A673 (cell line): Measurements from ENCODE around the gene GC. TPM values are rescaled to one million over a fixed set of nuclear protein-coding genes. Genes with fewer than 3 reads are reported as not detected.

Experiments used
- Bru-seq: library from RNA; stranded (reverse); fragments of 400-500 nt; gene quantifications from one replicate; lab custom pipeline; 2021; lab: Mats Ljungman, UMichigan
- BruChase-seq, 2 experiments: library from RNA; stranded (reverse); fragments of 400-500 nt; gene quantifications; one replicate each; lab custom pipeline; 2021; lab: Mats Ljungman, UMichigan
- BruUV-seq: library from RNA; stranded (reverse); fragments of 400-500 nt; replicated peaks from 2 replicates; lab custom pipeline; 2021; lab: Mats Ljungman, UMichigan
- CTCF ChIA-PET: fragments of 300-600 bp; sonication (Branson Sonifier 250); formaldehyde crosslinking; loops from one replicate; lab custom pipeline; 2022; ENCODE audit warnings: antibody characterized with exemption; lab: Charles Lee
- POLR2A ChIA-PET: fragments of 300-600 bp; sonication (Branson Sonifier 250); formaldehyde crosslinking; loops from one replicate; lab custom pipeline; 2022; ENCODE audit warnings: antibody characterized with exemption; ENCODE audit not compliant: low non-redundant PET; lab: Charles Lee
- DNase-seq: peaks from one replicate; pipeline ENCODE4 v3.0.0-alpha.2; 2015; ENCODE audit warnings: low spot score
- H3K27ac ChIP-seq: fragments of 200-600 bp; sonication (generic); 2 replicates; pipeline ENCODE4 v1.5.1; 2016; ENCODE audit warnings: mixed run types, low read depth, mild to moderate bottlenecking, mixed read lengths, antibody characterized with exemption, low read length; ENCODE audit not compliant: poor library complexity, severe bottlenecking
- H3K27me3 ChIP-seq: fragments of 200-600 bp; sonication (generic); replicated peaks from 2 replicates; pipeline ENCODE4 v1.6.1; 2017; ENCODE audit warnings: mixed run types, low read depth, mild to moderate bottlenecking, mixed read lengths, antibody characterized with exemption, low read length; ENCODE audit not compliant: insufficient read depth, poor library complexity
- H3K36me3 ChIP-seq: fragments of 200-600 bp; sonication (generic); 2 replicates; pipeline ENCODE4 v1.6.1; 2016; ENCODE audit warnings: mixed run types, mild to moderate bottlenecking, mixed read lengths, antibody characterized with exemption, low read length; ENCODE audit not compliant: insufficient read depth, poor library complexity, severe bottlenecking
- H3K4me1 ChIP-seq: fragments of 200-600 bp; sonication (generic); 2 replicates; pipeline ENCODE4 v1.6.1; 2017; ENCODE audit warnings: mixed run types, mild to moderate bottlenecking, mixed read lengths, antibody characterized with exemption, low read length; ENCODE audit not compliant: insufficient read depth, poor library complexity, severe bottlenecking
- H3K4me3 ChIP-seq: fragments of 200-600 bp; sonication (generic); 2 replicates; pipeline ENCODE4 v1.5.1; 2016; ENCODE audit warnings: low read depth, mixed run types, mild to moderate bottlenecking, mixed read lengths, low read length; ENCODE audit not compliant: poor library complexity, severe bottlenecking
- H3K9me3 ChIP-seq: fragments of 200-600 bp; sonication (generic); 2 replicates; pipeline ENCODE4 v1.6.1; 2016; ENCODE audit warnings: mixed run types, low read depth, mild to moderate bottlenecking, mixed read lengths, antibody characterized with exemption, low read length; ENCODE audit not compliant: poor library complexity, severe bottlenecking
- EZH2 ChIP-seq: fragments of 200-600 bp; sonication (generic); IDR thresholded peaks from 2 replicates; pipeline ENCODE4 v1.6.1; 2017; ENCODE audit warnings: borderline replicate concordance, low read depth, mild to moderate bottlenecking, mixed read lengths, antibody characterized with exemption, low read length; ENCODE audit not compliant: poor library complexity, severe bottlenecking
- intact Hi-C: fragments of 100-400 bp; cut with micrococcal nuclease; formaldehyde crosslinking; loops from one replicate; pipeline ENCODE4 v1.10.0; 2022; ENCODE audit not compliant: unreplicated experiment
- long read RNA-seq: library from polyadenylated mRNA; stranded (forward); transcript quantifications from one replicate; pipeline ENCODE4 v2.0.0, GENCODE V29; 2022
- total RNA-seq: library from RNA; stranded (reverse); gene quantifications from 2 replicates; pipeline ENCODE4 v1.2.3, GENCODE V29; 2021
- TF ChIP-seq, protein P1 (sequence below): fragments of 300-800, 200-600 bp; sonication (generic); conservative IDR thresholded peaks from 2 replicates; pipeline ENCODE4 v1.5.1; 2017; ENCODE audit warnings: low read depth, mild to moderate bottlenecking, antibody characterized with exemption, low read length, moderate library complexity, mixed read lengths

The GC gene, protein sequence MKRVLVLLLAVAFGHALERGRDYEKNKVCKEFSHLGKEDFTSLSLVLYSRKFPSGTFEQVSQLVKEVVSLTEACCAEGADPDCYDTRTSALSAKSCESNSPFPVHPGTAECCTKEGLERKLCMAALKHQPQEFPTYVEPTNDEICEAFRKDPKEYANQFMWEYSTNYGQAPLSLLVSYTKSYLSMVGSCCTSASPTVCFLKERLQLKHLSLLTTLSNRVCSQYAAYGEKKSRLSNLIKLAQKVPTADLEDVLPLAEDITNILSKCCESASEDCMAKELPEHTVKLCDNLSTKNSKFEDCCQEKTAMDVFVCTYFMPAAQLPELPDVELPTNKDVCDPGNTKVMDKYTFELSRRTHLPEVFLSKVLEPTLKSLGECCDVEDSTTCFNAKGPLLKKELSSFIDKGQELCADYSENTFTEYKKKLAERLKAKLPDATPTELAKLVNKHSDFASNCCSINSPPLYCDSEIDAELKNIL
- total RNA-seq (not detected in 2 replicates), Bru-seq, nascent RNA (percentile 3 among the genes with signal in this experiment), BruChase-seq, experiment 1, labeled RNA remaining after a 2-hour chase (not detected), BruChase-seq, experiment 2, labeled RNA remaining after a 6-hour chase (not detected)
- long read RNA-seq = 0 reads

DNA sequence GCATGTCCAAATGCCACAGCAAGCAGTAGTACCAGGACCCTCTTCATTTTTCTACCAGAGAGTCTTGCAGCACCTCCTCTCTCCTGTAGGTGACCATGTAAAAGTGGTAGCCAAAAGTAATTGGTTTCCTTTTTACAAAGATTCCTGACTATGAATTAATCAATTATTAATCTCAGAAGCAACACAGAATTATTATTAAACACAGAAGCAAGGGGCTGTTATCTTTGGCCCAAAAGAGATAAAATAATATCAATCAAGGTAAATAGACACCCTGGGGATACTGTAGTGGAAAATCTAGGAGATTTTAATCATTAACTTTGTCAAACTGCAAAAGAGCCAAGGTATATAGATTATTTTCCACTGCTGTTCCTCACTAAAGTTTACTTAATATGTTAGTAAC lies at the start of gene GC:
Gene GC (minus strand): TSS at position 108 of the 400 bp plus-strand sequence. CDS start 61 bp downstream, at position 47.
- Histone ChIP-seq H3K4me3 (no peak within 1 kb of the TSS), H3K9me3 (no peaks in the 10 kb centered on the region), H3K27me3 (no peaks in the 10 kb centered on the region), H3K27ac (no peak within 1 kb of the TSS), H3K4me1 (no peaks in the 10 kb centered on the region), H3K36me3 (no peaks in the 10 kb centered on the region)
- intact Hi-C loops = no loop called here
- POLR2A ChIA-PET = no interaction called here
- no peak for DNase-seq
- TF ChIP-seq, protein P1, sequence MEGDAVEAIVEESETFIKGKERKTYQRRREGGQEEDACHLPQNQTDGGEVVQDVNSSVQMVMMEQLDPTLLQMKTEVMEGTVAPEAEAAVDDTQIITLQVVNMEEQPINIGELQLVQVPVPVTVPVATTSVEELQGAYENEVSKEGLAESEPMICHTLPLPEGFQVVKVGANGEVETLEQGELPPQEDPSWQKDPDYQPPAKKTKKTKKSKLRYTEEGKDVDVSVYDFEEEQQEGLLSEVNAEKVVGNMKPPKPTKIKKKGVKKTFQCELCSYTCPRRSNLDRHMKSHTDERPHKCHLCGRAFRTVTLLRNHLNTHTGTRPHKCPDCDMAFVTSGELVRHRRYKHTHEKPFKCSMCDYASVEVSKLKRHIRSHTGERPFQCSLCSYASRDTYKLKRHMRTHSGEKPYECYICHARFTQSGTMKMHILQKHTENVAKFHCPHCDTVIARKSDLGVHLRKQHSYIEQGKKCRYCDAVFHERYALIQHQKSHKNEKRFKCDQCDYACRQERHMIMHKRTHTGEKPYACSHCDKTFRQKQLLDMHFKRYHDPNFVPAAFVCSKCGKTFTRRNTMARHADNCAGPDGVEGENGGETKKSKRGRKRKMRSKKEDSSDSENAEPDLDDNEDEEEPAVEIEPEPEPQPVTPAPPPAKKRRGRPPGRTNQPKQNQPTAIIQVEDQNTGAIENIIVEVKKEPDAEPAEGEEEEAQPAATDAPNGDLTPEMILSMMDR = no peak
- no peak for TF ChIP-seq EZH2
- CTCF ChIA-PET = no interaction called here
- no TSS peak for BruUV-seq

DNA sequence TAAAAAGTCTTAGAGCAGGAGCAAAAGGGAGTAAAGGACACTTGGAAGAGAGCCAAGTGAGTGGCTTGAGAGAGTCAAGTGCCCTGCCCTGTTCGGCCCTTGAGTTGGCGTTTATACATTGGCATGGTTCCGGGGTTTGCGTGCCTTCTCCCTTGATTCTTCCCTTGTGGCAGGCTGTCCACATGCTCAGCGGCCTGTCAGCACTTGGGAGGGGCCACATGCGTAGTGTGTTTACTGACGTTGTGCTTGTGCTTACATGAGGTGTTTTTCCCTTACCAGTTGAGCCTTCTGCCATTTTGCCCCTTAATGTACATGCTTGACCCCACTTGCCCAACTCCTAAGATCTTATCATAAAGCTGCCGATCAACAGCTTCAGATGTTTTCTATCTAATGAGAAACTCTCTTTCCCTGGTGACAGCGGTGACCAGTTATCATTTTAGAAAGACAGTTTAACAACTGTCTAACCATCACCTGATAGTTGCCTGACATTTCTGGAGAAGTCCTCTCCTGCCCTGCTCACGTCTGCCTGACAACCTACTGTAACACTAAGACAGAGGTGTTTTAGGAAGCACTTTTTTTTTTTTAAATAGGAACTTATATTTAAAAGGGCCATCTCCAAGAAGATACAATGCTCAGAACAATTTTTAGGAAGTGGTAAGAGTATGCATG lies 49.5 kb upstream of the GC start:
- TF ChIP-seq EZH2 = no peak
- TF ChIP-seq, protein P1 = no peak
- intact Hi-C loops = no loop called here
- ChIA-PET CTCF (no interaction called here), POLR2A (no interaction called here)
- Histone ChIP-seq H3K9me3 (no peaks in the 10 kb centered on the region), H3K4me1 (no peaks in the 10 kb centered on the region), H3K36me3 (no peaks in the 10 kb centered on the region), H3K27me3 (no peaks in the 10 kb centered on the region), H3K27ac (no peak overlapping the region), H3K4me3 (no peak overlapping the region)
- no peak for DNase-seq
- BruUV-seq = no TSS peak

DNA sequence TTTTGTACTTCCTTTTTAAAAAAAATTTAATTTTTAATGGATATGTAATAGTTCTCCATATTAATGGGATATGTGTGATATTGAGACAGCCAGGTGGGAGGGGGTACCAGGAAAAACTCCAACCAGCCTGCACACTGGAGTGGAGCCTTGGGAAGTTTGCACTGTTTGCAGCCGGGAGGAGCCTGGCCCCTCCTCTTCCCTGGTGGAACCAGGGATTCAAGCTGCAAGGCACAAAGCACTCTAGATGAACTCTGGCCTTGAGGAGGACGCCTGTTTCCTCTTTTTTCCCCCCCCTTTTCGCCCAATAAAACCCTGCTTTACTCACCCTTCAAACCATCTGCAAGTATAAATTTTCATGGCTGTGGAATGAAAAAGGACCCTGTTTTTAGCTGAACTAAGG lies 48.2 kb upstream of the GC start:
- TF ChIP-seq, protein P1 = no peak
- no peak for TF ChIP-seq EZH2
- Histone ChIP-seq H3K9me3 (no peaks in the 10 kb centered on the region), H3K27ac (no peak overlapping the region), H3K36me3 (no peaks in the 10 kb centered on the region), H3K4me1 (no peaks in the 10 kb centered on the region), H3K4me3 (no peak overlapping the region), H3K27me3 (no peaks in the 10 kb centered on the region)
- DNase-seq = no peak
- ChIA-PET CTCF (no interaction called here), POLR2A (no interaction called here)
- BruUV-seq = no TSS peak
- intact Hi-C loops = no loop called here
